ENCODE measurements around the gene ANO2.

The ANO2 gene

GRCh38 chr12:5964913-5965900 is 20.1 kb upstream of the ANO2 start:
- DNase-seq (ENCODE audit: low spot score), result no peak

GRCh38 chr12:5963515-5963914 is 18.5 kb upstream of the ANO2 start:
- DNase-seq (ENCODE audit: low spot score), result no peak

GRCh38 chr12:5960783-5961182 is 15.7 kb upstream of the ANO2 start:
- no peak for DNase-seq (ENCODE audit: low spot score)

GRCh38 chr12:5956987-5957386 is 11.9 kb upstream of the ANO2 start:
- no peak for DNase-seq (ENCODE audit: low spot score)

- no peak for DNase-seq (ENCODE audit: low spot score)
Observed at GRCh38 chr12:5954661-5955060, 9.6 kb upstream of the ANO2 start.

- no peak for DNase-seq (ENCODE audit: low spot score)
Observed at GRCh38 chr12:5953835-5954586, 9.0 kb upstream of the ANO2 start.

GRCh38 chr12:5952031-5952430 is 7.0 kb upstream of the ANO2 start:
- DNase-seq (ENCODE audit: low spot score), result no peak

GRCh38 chr12:5948696-5949095 is 3.6 kb upstream of the ANO2 start:
- DNase-seq (ENCODE audit: low spot score), result no peak

GRCh38 chr12:5947006-5947405 is 1.9 kb upstream of the ANO2 start:
- no peak for DNase-seq (ENCODE audit: low spot score)

- DNase-seq (ENCODE audit: low spot score), result no peak
Observed at GRCh38 chr12:5946388-5946787, 1.3 kb upstream of the ANO2 start.

GRCh38 chr12:5944688-5945070 is 380 bp downstream of the ANO2 start:
- no peak for DNase-seq (ENCODE audit: low spot score)

- DNase-seq (ENCODE audit: low spot score), result no peak
Observed at GRCh38 chr12:5944053-5944452, 1.0 kb downstream of the ANO2 start.

- DNase-seq (ENCODE audit: low spot score), result no peak
Observed at GRCh38 chr12:5941907-5942306, 3.2 kb downstream of the ANO2 start.

- DNase-seq (ENCODE audit: low spot score), result no peak
Observed at GRCh38 chr12:5927732-5928516, 17.1 kb downstream of the ANO2 start.

GRCh38 chr12:5925646-5926045 is 19.4 kb downstream of the ANO2 start:
- no peak for DNase-seq (ENCODE audit: low spot score)

GRCh38 chr12:5924342-5924741 is 20.7 kb downstream of the ANO2 start:
- no peak for DNase-seq (ENCODE audit: low spot score)

- no peak for DNase-seq (ENCODE audit: low spot score)
Observed at GRCh38 chr12:5923751-5924150, 21.3 kb downstream of the ANO2 start.

- no peak for DNase-seq (ENCODE audit: low spot score)
Observed at GRCh38 chr12:5923043-5923605, 21.9 kb downstream of the ANO2 start.

- DNase-seq (ENCODE audit: low spot score), result no peak
Observed at GRCh38 chr12:5921966-5922899, 22.8 kb downstream of the ANO2 start.

- no peak for DNase-seq (ENCODE audit: low spot score)
Observed at GRCh38 chr12:5921027-5921909, 23.8 kb downstream of the ANO2 start.
